Measurements from ENCODE around the gene RPS6KA4.
"Not testable (repeated sequence)": the region's sequence is repeated elsewhere in the genome, so short reads cannot be mapped to it uniquely, and the experiment has no call there.

RPS6KA4 gene

GRCh38 chr11:64391839-64392238 is 32.9 kb downstream of the RPS6KA4 start:
- no peak for DNase-seq

- no peak for DNase-seq
Observed at GRCh38 chr11:64395545-64396078, 36.6 kb downstream of the RPS6KA4 start.

GRCh38 chr11:64396079-64396591 is 37.2 kb downstream of the RPS6KA4 start:
- DNase-seq, result no peak

GRCh38 chr11:64400102-64400501 is 41.1 kb downstream of the RPS6KA4 start:
- no peak for DNase-seq

- no peak for DNase-seq
Observed at GRCh38 chr11:64400667-64401066, 41.7 kb downstream of the RPS6KA4 start.

- no peak for DNase-seq
Observed at GRCh38 chr11:64401775-64402174, 42.8 kb downstream of the RPS6KA4 start.

GRCh38 chr11:64403106-64403505 is 44.1 kb downstream of the RPS6KA4 start:
- no peak for DNase-seq

GRCh38 chr11:64406221-64406946 is 47.4 kb downstream of the RPS6KA4 start:
- DNase-seq, result no peak

GRCh38 chr11:64407221-64407620 is 48.3 kb downstream of the RPS6KA4 start:
- DNase-seq, result no peak

- no peak for DNase-seq
Observed at GRCh38 chr11:64407630-64408029, 48.7 kb downstream of the RPS6KA4 start.

GRCh38 chr11:64409278-64409677 is 50.3 kb downstream of the RPS6KA4 start:
- no peak for DNase-seq

GRCh38 chr11:64409707-64410403 is 50.9 kb downstream of the RPS6KA4 start:
- no peak for DNase-seq

GRCh38 chr11:64410404-64410734 is 51.4 kb downstream of the RPS6KA4 start:
- no peak for DNase-seq

- DNase-seq, result no peak
Observed at GRCh38 chr11:64413417-64413816, 54.5 kb downstream of the RPS6KA4 start.

- DNase-seq, result no peak
Observed at GRCh38 chr11:64415286-64415685, 56.3 kb downstream of the RPS6KA4 start.

- DNase-seq, result no peak
Observed at GRCh38 chr11:64415996-64416728, 57.2 kb downstream of the RPS6KA4 start.

GRCh38 chr11:64418233-64418632 is 59.3 kb downstream of the RPS6KA4 start:
- not testable (repeated sequence) for DNase-seq

GRCh38 chr11:64419257-64419790 is 60.4 kb downstream of the RPS6KA4 start:
- DNase-seq, result no peak

GRCh38 chr11:64419818-64420485 is 61.0 kb downstream of the RPS6KA4 start:
- DNase-seq, result no peak
